ENCODE data around the gene RNF213.

DNA sequence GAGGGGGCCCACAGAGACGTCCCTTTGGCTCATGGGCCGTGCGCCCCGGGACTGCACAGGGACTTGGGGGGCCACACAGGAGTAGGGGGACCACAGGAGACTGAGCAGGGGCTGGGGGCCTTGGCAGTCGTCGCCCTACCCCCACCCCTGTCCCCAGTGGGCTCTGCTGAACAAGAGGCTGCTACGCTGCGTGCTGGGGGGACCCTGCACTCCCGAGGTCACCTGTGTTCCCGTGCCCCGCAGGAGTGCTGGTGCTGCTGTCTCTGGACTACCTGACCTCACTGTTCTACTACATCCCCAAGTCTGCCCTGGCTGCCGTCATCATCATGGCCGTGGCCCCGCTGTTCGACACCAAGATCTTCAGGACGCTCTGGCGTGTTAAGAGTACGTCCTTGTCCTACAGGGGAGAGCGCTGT lies 14.4 kb upstream of the RNF213 start:
- TF ChIP-seq, protein P1, sequence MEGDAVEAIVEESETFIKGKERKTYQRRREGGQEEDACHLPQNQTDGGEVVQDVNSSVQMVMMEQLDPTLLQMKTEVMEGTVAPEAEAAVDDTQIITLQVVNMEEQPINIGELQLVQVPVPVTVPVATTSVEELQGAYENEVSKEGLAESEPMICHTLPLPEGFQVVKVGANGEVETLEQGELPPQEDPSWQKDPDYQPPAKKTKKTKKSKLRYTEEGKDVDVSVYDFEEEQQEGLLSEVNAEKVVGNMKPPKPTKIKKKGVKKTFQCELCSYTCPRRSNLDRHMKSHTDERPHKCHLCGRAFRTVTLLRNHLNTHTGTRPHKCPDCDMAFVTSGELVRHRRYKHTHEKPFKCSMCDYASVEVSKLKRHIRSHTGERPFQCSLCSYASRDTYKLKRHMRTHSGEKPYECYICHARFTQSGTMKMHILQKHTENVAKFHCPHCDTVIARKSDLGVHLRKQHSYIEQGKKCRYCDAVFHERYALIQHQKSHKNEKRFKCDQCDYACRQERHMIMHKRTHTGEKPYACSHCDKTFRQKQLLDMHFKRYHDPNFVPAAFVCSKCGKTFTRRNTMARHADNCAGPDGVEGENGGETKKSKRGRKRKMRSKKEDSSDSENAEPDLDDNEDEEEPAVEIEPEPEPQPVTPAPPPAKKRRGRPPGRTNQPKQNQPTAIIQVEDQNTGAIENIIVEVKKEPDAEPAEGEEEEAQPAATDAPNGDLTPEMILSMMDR (IDR thresholded peaks at IDR 0.05 in 2 of 3, conservative IDR thresholded peaks at IDR 0.05 in 1 of 3; ENCODE audit: control insufficient read depth in 2 of 3, extremely low read depth in 1 of 3, insufficient read depth in 1 of 3, low read depth in 3 of 3, low read length in 3 of 3): no peak
- TF ChIP-seq NRF1 (conservative IDR thresholded peaks at IDR 0.05; ENCODE audit: low read depth, low read length) (no peak), SP1 (IDR thresholded peaks at IDR 0.05; ENCODE audit: low read depth, low read length) (no peak), ATF3 (IDR thresholded peaks at IDR 0.05; ENCODE audit: borderline replicate concordance, extremely low read depth, low read depth, low read length) (no peak), ZNF274 (IDR thresholded peaks at IDR 0.05; ENCODE audit: insufficient read depth, insufficient read length) (no peak), PAX8 (IDR thresholded peaks at IDR 0.05) (no peak), TARDBP (IDR thresholded peaks at IDR 0.05; ENCODE audit: borderline replicate concordance) (no peak), SRF (IDR thresholded peaks at IDR 0.05; ENCODE audit: low read depth in 2 of 2, low read length in 2 of 2) (no peak), ZNF207 (IDR thresholded peaks at IDR 0.05; ENCODE audit: borderline replicate concordance) (no peak), POLR2A (IDR thresholded peaks at IDR 0.05; ENCODE audit: low read depth, low read length) (no peak)

Measured in GM12878 (cell line).